ENCODE measurements around the gene GRIK1. TPM values are rescaled to one million over a fixed set of nuclear protein-coding genes. Genes with fewer than 3 reads are reported as not detected.
"Not testable (repeated sequence)": the region's sequence is repeated elsewhere in the genome, so short reads cannot be mapped to it uniquely, and the experiment has no call there.

Gene GRIK1
- total RNA-seq, 1 donor from 2014 or later: not detected

- no peaks in the 10 kb centered on the region for H3K9me3 ChIP-seq
- DNase-seq: no peak
- H3K4me1 ChIP-seq: no peaks in the 10 kb centered on the region
- H3K4me3 ChIP-seq: no peak overlapping the region
- no peaks in the 10 kb centered on the region for H3K36me3 ChIP-seq
- ATAC-seq: no peak
- intact Hi-C loops (cut with DNase I): no loop called here
- H3K27me3 ChIP-seq: no peaks in the 10 kb centered on the region
- TF ChIP-seq CTCF (IDR thresholded peaks at IDR 0.05): no peak
- no peak overlapping the region for H3K27ac ChIP-seq
These were observed 333.2 kb downstream of the GRIK1 start for GRCh38 chr21:29606613-29607012.

- H3K4me1 ChIP-seq; H3K36me3 ChIP-seq; DNase-seq; H3K27me3 ChIP-seq; H3K4me3 ChIP-seq; H3K9me3 ChIP-seq; H3K27ac ChIP-seq; ATAC-seq; intact Hi-C loops (cut with DNase I): not testable (repeated sequence)
These were observed 334.6 kb downstream of the GRIK1 start for GRCh38 chr21:29605219-29605618.

- intact Hi-C loops (cut with DNase I): no loop called here
- Histone ChIP-seq H3K9me3 (no peaks in the 10 kb centered on the region), H3K36me3 (no peaks in the 10 kb centered on the region), H3K27me3 (no peaks in the 10 kb centered on the region), H3K4me1 (no peaks in the 10 kb centered on the region), H3K27ac (no peak overlapping the region), H3K4me3 (no peak overlapping the region)
- DNase-seq (no peak), ATAC-seq (no peak)
- no peak for TF ChIP-seq CTCF (IDR thresholded peaks at IDR 0.05)
These were observed 335.7 kb downstream of the GRIK1 start for GRCh38 chr21:29604076-29604475.

- H3K36me3 ChIP-seq: no peaks in the 10 kb centered on the region
- TF ChIP-seq CTCF (IDR thresholded peaks at IDR 0.05): no peak
These were observed 338.7 kb downstream of the GRIK1 start for GRCh38 chr21:29601047-29601446.

GRCh38 chr21:29586696-29587095, 353.1 kb downstream of the GRIK1 start:
- ATAC-seq (no peak), DNase-seq (no peak)
- no peaks in the 10 kb centered on the region for H3K9me3 ChIP-seq
- intact Hi-C loops (cut with DNase I): no loop called here
- no peaks in the 10 kb centered on the region for H3K27me3 ChIP-seq
- H3K4me1 ChIP-seq: no peaks in the 10 kb centered on the region
- no peaks in the 10 kb centered on the region for H3K36me3 ChIP-seq
- H3K4me3 ChIP-seq: no peak overlapping the region
- TF ChIP-seq CTCF (IDR thresholded peaks at IDR 0.05): no peak
- no peak overlapping the region for H3K27ac ChIP-seq

More at GRCh38 chr21:29601047-29601446, 338.7 kb downstream of the GRIK1 start:
- H3K4me1 ChIP-seq: no peaks in the 10 kb centered on the region
- no peaks in the 10 kb centered on the region for H3K9me3 ChIP-seq
- DNase-seq: no peak
- no peaks in the 10 kb centered on the region for H3K27me3 ChIP-seq
- H3K27ac ChIP-seq: no peak overlapping the region
- ATAC-seq: no peak
- H3K4me3 ChIP-seq: no peak overlapping the region
- intact Hi-C loops (cut with DNase I): no loop called here

GRCh38 chr21:29585462-29585861, 354.3 kb downstream of the GRIK1 start:
- intact Hi-C loops (cut with DNase I): no loop called here

More at GRCh38 chr21:29585462-29585861, 354.3 kb downstream of the GRIK1 start:
- no peak overlapping the region for H3K4me3 ChIP-seq
- TF ChIP-seq CTCF (IDR thresholded peaks at IDR 0.05): no peak
- H3K36me3 ChIP-seq: no peaks in the 10 kb centered on the region
- DNase-seq: no peak
- H3K27me3 ChIP-seq: no peaks in the 10 kb centered on the region
- no peaks in the 10 kb centered on the region for H3K4me1 ChIP-seq
- no peak overlapping the region for H3K27ac ChIP-seq
- H3K9me3 ChIP-seq: no peaks in the 10 kb centered on the region
- no peak for ATAC-seq

All from upper lobe of right lung (tissue), 1 donor.